Keratinocyte (primary cell): ENCODE data around the gene MORF4L1. TPM values are rescaled to one million over a fixed set of nuclear protein-coding genes. Genes with fewer than 3 reads are reported as not detected.

Source experiments
- DNase-seq: peaks from one replicate; pipeline ENCODE4 v3.0.0-alpha.2; 2011; ENCODE audit warnings: low read depth, missing footprints, low spot score
- FAIRE-seq: peaks from 2 replicates; lab custom pipeline; 2011; peaks lifted over from hg19 to GRCh38; lab: Jason Lieb, UNC
- H2AFZ ChIP-seq: 2 replicates; pipeline ENCODE4 v1.6.0; 2012; ENCODE audit warnings: low read length, control low read depth, inconsistent platforms; ENCODE audit not compliant: control insufficient read depth
- H3K27ac ChIP-seq: 2 replicates; pipeline ENCODE4 v1.5.1; 2011; ENCODE audit warnings: low read length; ENCODE audit not compliant: control insufficient read depth, insufficient read depth
- H3K27me3 ChIP-seq: 3 replicates; pipeline ENCODE4 v1.6.0; 2011; ENCODE audit warnings: low read length; ENCODE audit not compliant: control insufficient read depth, insufficient read depth; ENCODE audit errors: extremely low read depth
- H3K36me3 ChIP-seq, 2 experiments: 2 replicates in 1 of 2; 3 replicates in 1 of 2; pipeline ENCODE4 v1.5.1; 2011; ENCODE audit warnings: low read length in 2 of 2, mild to moderate bottlenecking in 1 of 2; ENCODE audit not compliant: control insufficient read depth in 2 of 2, insufficient read depth in 2 of 2; ENCODE audit errors: extremely low read depth in 1 of 2
- H3K4me1 ChIP-seq: 3 replicates; pipeline ENCODE4 v1.5.1; 2011; ENCODE audit warnings: low read length; ENCODE audit not compliant: control insufficient read depth, insufficient read depth; ENCODE audit errors: extremely low read depth
- H3K4me2 ChIP-seq: 3 replicates; pipeline ENCODE4 v1.6.0; 2011; ENCODE audit warnings: low read depth, low read length; ENCODE audit not compliant: control insufficient read depth, insufficient read depth; ENCODE audit errors: extremely low read depth
- H3K4me3 ChIP-seq, 3 experiments: fragments of 200-600 bp in 1 of 3; sonication (generic) in 1 of 3; 2 replicates in 2 of 3; 3 replicates in 1 of 3; pipeline ENCODE4 v1.5.1; 2011 to 2016; ENCODE audit warnings: low read length in 3 of 3, mild to moderate bottlenecking in 3 of 3, control low read depth in 2 of 3, inconsistent platforms in 1 of 3, low read depth in 1 of 3, mixed read lengths in 1 of 3, mixed run types in 1 of 3, moderate library complexity in 1 of 3; ENCODE audit not compliant: control insufficient read depth in 2 of 3, insufficient read depth in 2 of 3; ENCODE audit errors: extremely low read depth in 1 of 3
- H3K79me2 ChIP-seq: 2 replicates; pipeline ENCODE4 v1.6.0; 2012; ENCODE audit warnings: low read length; ENCODE audit not compliant: control insufficient read depth, insufficient read depth
- H3K9ac ChIP-seq: 3 replicates; pipeline ENCODE4 v1.6.0; 2011; ENCODE audit warnings: low read length; ENCODE audit not compliant: control insufficient read depth, insufficient read depth; ENCODE audit errors: extremely low read depth
- H3K9me1 ChIP-seq: 3 replicates; pipeline ENCODE4 v1.6.0; 2011; ENCODE audit warnings: low read length; ENCODE audit not compliant: control insufficient read depth, insufficient read depth; ENCODE audit errors: extremely low read depth
- H3K9me3 ChIP-seq: 2 replicates; pipeline ENCODE4 v1.5.1; 2012; ENCODE audit warnings: low read depth, low read length; ENCODE audit not compliant: control insufficient read depth
- H4K20me1 ChIP-seq: 3 replicates; pipeline ENCODE4 v1.6.0; 2011; ENCODE audit warnings: low read length; ENCODE audit not compliant: control insufficient read depth, insufficient read depth; ENCODE audit errors: extremely low read depth
- CTCF ChIP-seq, 3 experiments: IDR thresholded peaks in 1 of 3; conservative IDR thresholded peaks in 1 of 3; optimal IDR thresholded peaks in 1 of 3; 2 replicates in 2 of 3; 3 replicates in 1 of 3; pipeline versions ENCODE3 to v1.5.1; 2011; ENCODE audit warnings: low read length in 3 of 3, mild to moderate bottlenecking in 3 of 3, moderate library complexity in 2 of 3, control low read depth in 1 of 3, inconsistent platforms in 1 of 3; ENCODE audit not compliant: insufficient read depth in 2 of 3; ENCODE audit errors: extremely low read depth in 1 of 3
- EZH2 ChIP-seq: IDR thresholded peaks from one replicate; pipeline ENCODE4 v1.6.1; 2012; ENCODE audit warnings: inconsistent platforms, mild to moderate bottlenecking, low read length, moderate library complexity
- dilution Hi-C: fragments of 300-500 bp; cut with MboI; formaldehyde crosslinking; loops from one replicate; pipeline ENCODE4 v1.7.0; 2020; ENCODE audit warnings: low sequenced_read_pairs; ENCODE audit not compliant: extremely low pct_ligation_motif_present
- polyA plus RNA-seq, 5 experiments: library from polyadenylated mRNA; depleted of rRNA in 3 of 5; stranded (reverse) in 3 of 5; stranded (forward) in 1 of 5; unstranded in 1 of 5; fragments of >200 nt; gene quantifications; 1 replicate in 1 of 5; 2 replicates in 3 of 5; 3 replicates in 1 of 5; pipeline versions ENCODE4 v1.2.1 to v1.2.3, GENCODE V29; 2011 to 2012; ENCODE audit warnings: missing spikeins in 2 of 5, low read depth in 1 of 5, low replicate concordance in 1 of 5

The MORF4L1 gene
- polyA plus RNA-seq, 1 donor (not counting 4 experiments of a cell fraction or from before 2014, with no cell fraction given): 281 TPM

- Histone ChIP-seq H3K27ac (no peak overlapping the region), H4K20me1 (no peaks in the 10 kb centered on the region), H3K9me1 (peaks cover 4% of the 10 kb centered on the region), H3K79me2 (no peaks in the 10 kb centered on the region), H3K4me3 (no peak overlapping the region), H3K9ac (no peak overlapping the region), H3K27me3 (no peaks in the 10 kb centered on the region), H3K4me1 (peaks cover 23% of the 10 kb centered on the region), H3K4me2 (no peak overlapping the region), H2AFZ (no peak overlapping the region), H3K9me3 (no peaks in the 10 kb centered on the region), H3K36me3 (peaks cover 9 to 19% of the 10 kb centered on the region in 2 experiments)
- no peak for FAIRE-seq
- TF ChIP-seq EZH2 (no peak), CTCF (optimal IDR thresholded peaks at IDR 0.05 in 1 of 3, IDR thresholded peaks at IDR 0.05 in 1 of 3, conservative IDR thresholded peaks at IDR 0.05 in 1 of 3; ENCODE audit: extremely low read depth in 1 of 3, insufficient read depth in 2 of 3, low read length in 3 of 3) (peak; percentile 69 to 82 (median 70))
- no peak for DNase-seq
- dilution Hi-C loops: no loop called here
These were observed 41.5 kb downstream of the MORF4L1 start for GRCh38 chr15:78914027-78914764.

- Histone ChIP-seq H3K4me1 (peaks cover 23% of the 10 kb centered on the region), H3K9ac (peak overlapping the region; percentile 30), H2AFZ (peak overlapping the region; percentile 36), H4K20me1 (no peaks in the 10 kb centered on the region), H3K27ac (peak overlapping the region; percentile 63), H3K9me1 (peaks cover 4% of the 10 kb centered on the region), H3K27me3 (no peaks in the 10 kb centered on the region), H3K36me3 (peaks cover 7 to 18% of the 10 kb centered on the region in 2 experiments), H3K79me2 (no peaks in the 10 kb centered on the region), H3K4me3 (peak overlapping the region in 2 of 3 experiments; percentile 3 to 23), H3K4me2 (peak overlapping the region; percentile 67), H3K9me3 (no peaks in the 10 kb centered on the region)
- peak; percentile 57 for DNase-seq
- dilution Hi-C loops: no loop called here
- FAIRE-seq: peak; percentile 74
- TF ChIP-seq CTCF (optimal IDR thresholded peaks at IDR 0.05 in 1 of 3, IDR thresholded peaks at IDR 0.05 in 1 of 3, conservative IDR thresholded peaks at IDR 0.05 in 1 of 3; ENCODE audit: extremely low read depth in 1 of 3, insufficient read depth in 2 of 3, low read length in 3 of 3): peak in 1 of 3 experiments; percentile 2
- no peak for TF ChIP-seq EZH2
These were observed 42.8 kb downstream of the MORF4L1 start for GRCh38 chr15:78915341-78916087.
